HG03280 (cell line): ENCODE data around the gene IL4R.
"Not testable (repeated sequence)": the region's sequence is repeated elsewhere in the genome, so short reads cannot be mapped to it uniquely, and the experiment has no call there.

ENCODE experiments used
- ATAC-seq: cut with Tn5 transposase; IDR thresholded peaks from one replicate; pipeline ENCODE4 v1.9.1; 2021; ENCODE audit warnings: mild to moderate bottlenecking, moderate library complexity; ENCODE audit not compliant: unreplicated experiment

IL4R gene

GRCh38 chr16:27327586-27327915 lies 13.8 kb downstream of the IL4R start:
- ATAC-seq, result no peak

DNA sequence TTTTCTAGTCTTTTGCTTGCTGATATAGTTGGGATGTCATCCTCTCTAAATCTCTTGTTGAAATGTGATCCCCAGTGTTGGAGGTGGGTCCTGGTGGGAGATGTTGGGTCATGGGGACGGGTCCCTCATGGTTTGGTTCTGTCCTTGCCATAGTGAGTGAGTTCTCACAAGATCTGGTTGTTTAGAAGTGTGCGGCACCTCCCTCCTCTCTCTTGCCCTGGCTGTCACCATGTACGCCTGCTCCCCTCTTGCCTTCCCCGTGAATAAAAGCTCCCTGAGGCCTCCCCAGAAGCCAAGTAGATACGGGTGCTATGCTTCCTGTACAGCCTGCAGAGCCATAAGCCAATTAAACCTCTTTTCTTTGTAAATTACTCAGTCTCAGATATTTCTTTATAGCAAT lies 15.2 kb downstream of the IL4R start:
- ATAC-seq, result no peak

GRCh38 chr16:27329376-27330079 lies 15.8 kb downstream of the IL4R start:
- ATAC-seq, result not testable (repeated sequence)

DNA sequence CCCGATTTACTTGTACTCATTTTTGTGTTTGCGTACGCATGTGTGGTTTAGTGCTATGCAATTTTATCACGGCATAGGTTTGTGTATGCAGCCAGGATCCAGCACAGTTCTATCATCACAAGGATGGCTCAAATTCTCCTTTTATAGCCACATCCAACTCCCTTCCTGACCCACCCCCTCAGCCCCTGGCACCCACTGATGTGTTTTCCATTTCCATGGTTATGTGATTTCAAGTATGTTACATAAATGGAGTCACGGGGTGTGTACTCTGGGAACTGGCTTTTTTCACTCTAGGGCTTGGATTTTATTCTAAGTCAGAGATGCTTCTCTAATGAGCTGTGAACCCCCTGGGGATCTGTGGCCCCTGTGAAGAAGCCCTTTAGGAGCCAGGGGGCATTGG lies 16.8 kb downstream of the IL4R start:
- no peak for ATAC-seq

- ATAC-seq, result no peak
Measured at GRCh38 chr16:27332105-27332504, 18.3 kb downstream of the IL4R start.

DNA sequence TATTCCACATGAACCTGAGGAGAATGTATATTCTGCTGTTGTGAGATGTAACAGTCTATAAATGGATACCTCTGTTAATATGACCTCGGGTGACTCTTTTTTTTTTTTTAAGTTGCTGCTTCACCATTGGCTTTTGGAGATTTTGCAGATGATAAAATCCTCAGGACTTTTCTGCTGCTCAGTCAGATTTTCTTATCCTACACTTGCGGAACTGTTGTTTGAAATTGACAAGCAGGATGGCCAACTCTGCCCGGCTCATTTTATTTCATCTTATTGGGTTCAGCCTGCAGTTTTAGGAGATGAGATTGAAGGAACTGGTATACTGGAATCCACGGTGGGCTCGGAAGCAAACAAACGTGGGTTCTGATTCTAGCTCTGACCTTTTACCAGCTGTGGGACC lies 19.3 kb downstream of the IL4R start:
- ATAC-seq, result no peak

- no peak for ATAC-seq
Measured at GRCh38 chr16:27333549-27333948, 19.8 kb downstream of the IL4R start.

DNA sequence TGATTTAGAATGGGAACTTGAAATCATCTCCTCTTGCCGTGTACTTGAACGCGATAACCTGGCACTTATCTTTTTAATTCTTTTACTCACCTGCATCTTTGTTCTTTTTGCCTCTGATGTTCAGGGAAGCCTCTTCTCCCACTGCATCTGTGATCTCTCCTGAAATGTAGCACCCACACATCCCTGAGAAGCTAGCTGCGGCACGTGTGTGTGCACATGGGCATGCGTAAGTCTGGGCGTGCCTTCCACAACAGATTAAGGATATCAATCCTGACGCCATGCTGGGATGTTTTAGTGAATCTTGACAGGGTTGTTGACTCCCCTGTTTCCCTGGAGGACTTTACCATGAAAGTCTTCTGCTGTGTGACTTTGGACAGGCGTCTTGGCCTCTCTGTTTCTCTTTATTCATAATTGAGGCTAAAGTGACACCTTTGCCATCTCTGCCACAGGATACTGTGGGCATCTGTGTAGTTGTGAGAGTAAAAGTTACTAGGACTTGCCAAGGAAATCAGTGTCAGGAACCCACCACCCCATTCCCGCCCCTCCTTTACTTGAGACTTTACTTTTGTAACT lies 20.5 kb downstream of the IL4R start:
- ATAC-seq, result no peak

DNA sequence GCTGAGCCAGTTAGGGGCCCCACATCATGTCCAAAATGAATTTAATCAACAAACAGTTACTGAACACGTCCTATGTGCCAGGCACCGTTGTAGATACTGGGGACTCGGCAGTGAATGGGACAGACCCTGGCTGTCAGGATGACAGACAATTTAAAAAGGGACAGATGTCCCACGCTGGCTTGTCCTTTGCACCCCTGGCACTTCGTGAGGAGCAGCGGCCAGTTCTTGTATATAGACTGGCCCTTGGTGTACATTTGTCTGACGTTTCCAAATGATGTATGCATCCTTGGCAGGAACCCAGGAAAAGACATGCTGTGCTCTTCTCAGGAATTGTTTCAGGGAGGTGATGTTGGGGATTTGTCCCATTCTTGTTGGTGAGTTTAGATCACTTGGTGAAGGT lies 21.1 kb downstream of the IL4R start:
- no peak for ATAC-seq

DNA sequence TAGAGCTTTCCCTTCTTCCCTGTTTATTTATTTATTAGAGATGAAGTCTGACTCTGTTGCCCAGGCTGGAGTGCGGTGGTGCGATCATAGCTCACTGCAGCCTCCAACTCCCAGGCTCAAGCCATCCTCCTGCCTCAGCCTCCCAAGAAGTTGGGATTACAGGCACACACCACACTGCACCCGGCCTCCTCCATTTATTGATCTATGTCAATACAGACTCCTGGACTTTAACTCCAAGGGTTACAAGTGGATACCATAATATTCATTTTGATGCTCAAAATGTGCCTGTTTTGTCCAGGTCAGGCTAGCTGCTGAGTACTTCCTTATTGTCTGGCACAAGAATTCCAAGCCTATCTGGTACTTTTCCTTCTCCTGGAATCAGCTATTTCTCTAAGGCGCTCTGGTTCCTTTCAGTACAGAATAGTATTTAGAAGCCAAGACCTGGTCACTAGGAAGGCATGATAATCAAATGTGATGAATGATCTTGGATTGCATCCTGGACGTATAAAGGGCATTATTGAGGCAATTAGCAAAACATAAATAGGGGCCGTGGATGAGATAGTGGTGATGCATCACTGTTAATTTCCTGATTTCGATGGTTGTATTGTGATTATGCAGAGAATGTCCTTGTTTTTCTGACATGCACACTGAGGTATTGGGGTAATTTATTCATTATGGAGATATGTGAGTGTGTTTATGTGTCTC lies 21.7 kb downstream of the IL4R start:
- no peak for ATAC-seq

GRCh38 chr16:27337024-27337423 lies 23.2 kb downstream of the IL4R start:
- ATAC-seq, result no peak

DNA sequence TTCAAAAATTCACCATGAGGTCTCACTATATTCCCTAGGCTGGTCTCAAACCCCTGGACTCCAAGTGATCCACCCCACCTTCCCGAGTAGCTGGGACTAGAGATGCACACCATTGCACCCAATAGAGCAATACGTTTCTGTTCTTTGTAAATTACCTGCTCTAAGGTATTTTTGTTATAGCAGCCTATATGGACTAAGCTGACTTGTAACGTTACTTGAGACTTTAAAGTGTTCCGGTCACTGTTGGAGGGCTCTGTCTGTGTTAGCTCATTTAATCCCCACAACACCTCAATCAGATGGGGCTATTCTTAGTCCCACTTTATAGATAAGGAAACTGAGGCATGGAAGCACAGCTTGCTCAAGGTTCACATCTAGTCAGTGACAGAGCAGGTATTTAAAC lies 25.4 kb downstream of the IL4R start:
- ATAC-seq, result no peak

- ATAC-seq, result no peak
Measured at GRCh38 chr16:27340654-27341053, 26.9 kb downstream of the IL4R start.

DNA sequence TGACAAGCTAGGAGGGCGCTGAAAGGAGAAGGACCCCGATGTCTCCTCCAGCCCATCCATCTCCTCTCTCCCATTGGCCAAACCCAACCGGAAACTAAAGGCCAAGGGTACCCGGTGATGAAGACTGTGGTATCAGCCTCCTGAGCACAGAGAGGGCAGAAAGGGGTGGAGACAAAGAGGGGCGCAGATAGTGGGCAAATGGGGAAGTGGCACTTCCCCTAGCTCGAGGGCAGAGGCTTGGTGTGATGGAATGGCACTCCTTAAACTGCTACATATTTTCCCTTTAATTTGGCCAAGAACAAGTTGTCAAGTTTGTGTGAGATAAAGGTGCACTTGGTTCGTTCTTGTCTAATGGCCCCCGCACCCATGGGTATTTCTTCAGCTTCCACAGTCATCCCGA lies 27.8 kb downstream of the IL4R start:
- no peak for ATAC-seq

- no peak for ATAC-seq
Measured at GRCh38 chr16:27341971-27342370, 28.2 kb downstream of the IL4R start.

DNA sequence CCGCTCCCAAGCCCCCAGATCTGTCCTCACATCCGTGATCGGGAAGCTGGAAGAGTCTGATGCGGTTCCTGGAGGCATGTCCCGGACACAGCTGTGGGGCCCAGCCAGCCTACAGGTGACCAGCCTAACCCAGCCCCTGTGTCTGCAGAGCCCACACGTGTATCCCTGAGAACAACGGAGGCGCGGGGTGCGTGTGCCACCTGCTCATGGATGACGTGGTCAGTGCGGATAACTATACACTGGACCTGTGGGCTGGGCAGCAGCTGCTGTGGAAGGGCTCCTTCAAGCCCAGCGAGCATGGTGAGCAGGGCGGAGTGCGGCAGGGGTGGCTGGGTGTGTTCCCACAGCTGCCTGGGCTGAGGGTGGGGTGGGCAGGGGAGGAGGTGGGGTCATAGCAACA lies 30.9 kb downstream of the IL4R start:
- no peak for ATAC-seq

GRCh38 chr16:27345201-27345600 lies 31.4 kb downstream of the IL4R start:
- ATAC-seq, result no peak

DNA sequence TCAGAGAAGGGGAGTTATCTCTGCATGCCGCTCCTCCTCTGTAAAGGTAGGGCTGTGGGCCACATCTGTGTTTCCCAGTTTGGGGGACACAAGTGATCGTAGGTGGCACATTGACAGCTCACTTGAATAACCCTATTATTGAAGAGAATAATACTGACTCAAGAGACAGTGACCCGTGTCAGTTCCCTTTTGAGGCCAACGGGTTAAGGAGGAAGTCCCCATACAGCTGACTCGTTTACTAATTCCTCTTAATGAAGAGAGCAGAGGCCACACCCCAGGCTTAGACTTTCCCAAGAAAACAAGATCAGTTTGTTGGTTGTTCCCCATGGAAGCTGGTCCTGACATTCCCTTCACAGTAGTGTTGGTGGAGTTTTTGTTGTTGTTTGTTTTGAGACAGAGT lies 33.0 kb downstream of the IL4R start:
- no peak for ATAC-seq

DNA sequence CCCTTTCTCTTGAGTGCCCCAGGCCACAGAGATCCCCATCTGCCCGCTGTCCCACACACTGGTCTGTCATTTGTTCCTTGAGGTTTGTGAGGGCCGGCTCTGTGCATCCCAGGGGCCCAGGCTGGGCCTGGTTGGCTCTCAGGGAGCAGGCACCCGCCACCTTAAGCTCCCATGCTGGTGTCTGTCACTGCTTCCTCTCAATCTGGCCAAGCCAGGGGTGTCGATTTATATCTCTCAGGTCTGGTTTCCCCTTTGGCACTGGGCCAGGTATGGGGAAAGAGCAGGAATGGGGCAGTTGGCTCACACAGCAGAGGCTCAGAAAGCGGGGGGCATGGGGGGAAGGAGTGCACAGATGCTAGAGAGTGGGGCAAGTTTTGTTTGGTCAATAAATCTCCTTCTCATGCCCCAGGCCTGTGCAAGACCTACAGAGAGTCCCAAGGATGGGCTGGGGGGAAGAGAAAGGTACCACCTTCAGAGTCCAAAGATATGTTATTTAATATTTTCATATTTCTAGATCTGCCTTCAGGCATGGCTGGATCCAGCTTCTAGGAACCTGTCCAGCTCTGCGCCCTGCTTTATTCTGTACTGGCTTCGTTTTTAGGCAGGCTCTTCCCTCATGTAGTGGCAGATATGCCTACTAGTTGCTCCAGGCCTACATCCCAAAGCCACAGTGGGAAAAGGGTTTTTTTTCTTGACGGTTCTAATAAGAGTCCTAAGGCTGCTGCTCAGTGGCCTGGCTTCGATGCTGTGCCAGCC lies 34.3 kb downstream of the IL4R start:
- ATAC-seq, result no peak

- no peak for ATAC-seq
Measured at GRCh38 chr16:27349276-27349675, 35.5 kb downstream of the IL4R start.

GRCh38 chr16:27350006-27350405 lies 36.2 kb downstream of the IL4R start:
- ATAC-seq, result no peak

DNA sequence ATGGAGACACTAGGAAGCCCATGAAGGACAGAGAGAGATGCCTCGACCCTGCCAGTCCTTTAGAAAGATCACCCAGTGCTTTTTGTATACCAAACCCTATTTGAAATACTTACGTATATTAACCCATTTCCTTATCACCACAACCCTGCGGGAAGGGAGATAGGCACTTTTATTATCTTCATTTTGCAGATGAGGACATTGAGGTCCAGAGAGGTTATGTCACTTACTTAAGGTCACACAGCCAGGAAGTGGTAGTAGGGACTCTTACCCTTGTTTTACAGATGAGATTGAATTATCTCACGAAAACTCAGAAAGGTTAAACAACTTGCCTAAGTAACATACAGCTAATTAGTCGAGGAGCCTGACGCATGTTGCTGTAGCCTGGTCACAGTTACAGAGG lies 38.2 kb downstream of the IL4R start:
- ATAC-seq, result no peak
